GM21723 (cell line): ENCODE data around the gene FANCG.

Experiments
- ATAC-seq: cut with Tn5 transposase; IDR thresholded peaks from one replicate; pipeline ENCODE4 v1.9.1; 2021; ENCODE audit warnings: mild to moderate bottlenecking, moderate library complexity; ENCODE audit not compliant: unreplicated experiment

FANCG gene

GRCh38 chr9:35069020-35069419 is 10.7 kb downstream of the FANCG start:
- no peak for ATAC-seq

GRCh38 chr9:35067056-35067455 is 12.7 kb downstream of the FANCG start:
- no peak for ATAC-seq

GRCh38 chr9:35060548-35061207 is 19.1 kb downstream of the FANCG start:
- ATAC-seq, result no peak

GRCh38 chr9:35059438-35059837 is 20.3 kb downstream of the FANCG start:
- ATAC-seq, result no peak

GRCh38 chr9:35057271-35057620 is 22.5 kb downstream of the FANCG start:
- ATAC-seq, result no peak

GRCh38 chr9:35056571-35057270 is 23.0 kb downstream of the FANCG start:
- ATAC-seq, result no peak

- ATAC-seq, result no peak
These were observed 24.7 kb downstream of the FANCG start for GRCh38 chr9:35054871-35055644.

- ATAC-seq, result no peak
These were observed 25.4 kb downstream of the FANCG start for GRCh38 chr9:35054185-35054835.

GRCh38 chr9:35051069-35051967 is 28.4 kb downstream of the FANCG start:
- no peak for ATAC-seq

- no peak for ATAC-seq
These were observed 31.2 kb downstream of the FANCG start for GRCh38 chr9:35048511-35048910.

- no peak for ATAC-seq
These were observed 35.7 kb downstream of the FANCG start for GRCh38 chr9:35044071-35044470.

GRCh38 chr9:35042891-35043545 is 36.7 kb downstream of the FANCG start:
- no peak for ATAC-seq

GRCh38 chr9:35042081-35042604 is 37.6 kb downstream of the FANCG start:
- ATAC-seq, result no peak

- ATAC-seq, result no peak
These were observed 43.7 kb downstream of the FANCG start for GRCh38 chr9:35035851-35036701.

GRCh38 chr9:35033101-35033500 is 46.6 kb downstream of the FANCG start:
- ATAC-seq, result no peak

GRCh38 chr9:35029852-35030251 is 49.9 kb downstream of the FANCG start:
- no peak for ATAC-seq

- ATAC-seq, result no peak
These were observed 50.5 kb downstream of the FANCG start for GRCh38 chr9:35029241-35029640.

- no peak for ATAC-seq
These were observed 51.4 kb downstream of the FANCG start for GRCh38 chr9:35028341-35028740.

- no peak for ATAC-seq
These were observed 51.9 kb downstream of the FANCG start for GRCh38 chr9:35027860-35028259.
